Measurements from ENCODE around the gene CERS1. TPM values are rescaled to one million over a fixed set of nuclear protein-coding genes. Genes with fewer than 3 reads are reported as not detected.

Gene CERS1
- total RNA-seq, 1 experiment from 2014 or later, result 0.96 TPM

DNA sequence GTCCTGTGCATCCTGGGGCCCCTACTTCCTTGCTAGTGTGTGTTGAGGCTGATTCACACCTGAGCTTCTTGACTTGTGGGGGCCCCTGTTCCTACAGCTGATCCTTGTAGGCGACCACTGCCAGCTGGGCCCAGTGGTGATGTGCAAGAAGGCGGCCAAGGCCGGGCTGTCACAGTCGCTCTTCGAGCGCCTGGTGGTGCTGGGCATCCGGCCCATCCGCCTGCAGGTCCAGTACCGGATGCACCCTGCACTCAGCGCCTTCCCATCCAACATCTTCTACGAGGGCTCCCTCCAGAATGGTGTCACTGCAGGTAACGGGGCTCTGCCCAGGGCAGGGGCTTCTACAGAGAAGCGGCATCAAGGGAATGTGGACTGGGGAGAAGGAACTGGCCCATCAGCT is 38.7 kb downstream of the CERS1 start:
- Histone ChIP-seq H3K79me2 (ENCODE audit: insufficient read depth, low read length) (peaks cover 56% of the 10 kb centered on the region; the same call in 1 of the 2 replicates), H3K36me3 (ENCODE audit: control insufficient read depth in 1 of 2, insufficient read depth in 2 of 2, low read length in 2 of 2) (peaks cover 68 to 81% of the 10 kb centered on the region in 2 experiments), H2AFZ (ENCODE audit: low read depth, low read length, poor library complexity, severe bottlenecking) (no peak overlapping the region), H4K20me1 (ENCODE audit: insufficient read depth) (no peaks in the 10 kb centered on the region), H3K4me1 (ENCODE audit: control insufficient read depth in 1 of 2, insufficient read depth in 2 of 2, low read length in 2 of 2) (no peaks in the 10 kb centered on the region; a peak in 1 of 4 replicates), H3K9me3 (ENCODE audit: control insufficient read depth in 1 of 2, insufficient read depth in 1 of 2, low read depth in 1 of 2, low read length in 2 of 2) (no peaks in the 10 kb centered on the region), H3K9ac (ENCODE audit: low read length) (no peak overlapping the region), H3K27ac (ENCODE audit: low read depth, low read length) (no peak overlapping the region), H3K4me3 (replicated peaks in 1 of 2; ENCODE audit: low read depth in 1 of 2, low read length in 2 of 2) (no peak overlapping the region), H3K9me2 (ENCODE audit: insufficient read depth) (no peaks in the 10 kb centered on the region), H3K27me3 (ENCODE audit: insufficient read depth, low read length) (no peaks in the 10 kb centered on the region), H3K4me2 (ENCODE audit: low read length) (no peak overlapping the region)
- no TSS peak for BruUV-seq (replicated peaks)
- intact Hi-C loops (cut with micrococcal nuclease), result no loop called here
- DNase-seq (ENCODE audit: low read depth, low spot score) (no peak), ATAC-seq (no peak)
- TF ChIP-seq FOSL1 (IDR thresholded peaks at IDR 0.05; ENCODE audit: low read depth) (no peak), POLR2AphosphoS5 (IDR thresholded peaks at IDR 0.05; ENCODE audit: low read depth, low read length) (no peak), EGR1 (IDR thresholded peaks at IDR 0.05; ENCODE audit: low read depth) (no peak), EZH2 (IDR thresholded peaks at IDR 0.05) (no peak), ZFX (IDR thresholded peaks at IDR 0.05) (no peak), YY1 (IDR thresholded peaks at IDR 0.05; ENCODE audit: extremely low read depth, insufficient replicate concordance, low read depth, low read length) (no peak), SRF (IDR thresholded peaks at IDR 0.05; ENCODE audit: low read depth) (no peak), CEBPB (IDR thresholded peaks at IDR 0.05; ENCODE audit: low read depth) (no peak), EZH2phosphoT487 (IDR thresholded peaks at IDR 0.05; ENCODE audit: borderline replicate concordance) (no peak), SP1 (IDR thresholded peaks at IDR 0.05; ENCODE audit: low read depth) (no peak), ELF1 (IDR thresholded peaks at IDR 0.05; ENCODE audit: borderline replicate concordance, low read depth) (no peak), POLR2A (IDR thresholded peaks at IDR 0.05; ENCODE audit: borderline replicate concordance, extremely low read depth, insufficient read depth, insufficient read length) (no peak), ZNF274 (IDR thresholded peaks at IDR 0.05; ENCODE audit: low read depth, low read length) (no peak)
- TF ChIP-seq, protein P1, sequence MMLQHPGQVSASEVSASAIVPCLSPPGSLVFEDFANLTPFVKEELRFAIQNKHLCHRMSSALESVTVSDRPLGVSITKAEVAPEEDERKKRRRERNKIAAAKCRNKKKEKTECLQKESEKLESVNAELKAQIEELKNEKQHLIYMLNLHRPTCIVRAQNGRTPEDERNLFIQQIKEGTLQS (IDR thresholded peaks at IDR 0.05), result no peak
- TF ChIP-seq, protein P2, sequence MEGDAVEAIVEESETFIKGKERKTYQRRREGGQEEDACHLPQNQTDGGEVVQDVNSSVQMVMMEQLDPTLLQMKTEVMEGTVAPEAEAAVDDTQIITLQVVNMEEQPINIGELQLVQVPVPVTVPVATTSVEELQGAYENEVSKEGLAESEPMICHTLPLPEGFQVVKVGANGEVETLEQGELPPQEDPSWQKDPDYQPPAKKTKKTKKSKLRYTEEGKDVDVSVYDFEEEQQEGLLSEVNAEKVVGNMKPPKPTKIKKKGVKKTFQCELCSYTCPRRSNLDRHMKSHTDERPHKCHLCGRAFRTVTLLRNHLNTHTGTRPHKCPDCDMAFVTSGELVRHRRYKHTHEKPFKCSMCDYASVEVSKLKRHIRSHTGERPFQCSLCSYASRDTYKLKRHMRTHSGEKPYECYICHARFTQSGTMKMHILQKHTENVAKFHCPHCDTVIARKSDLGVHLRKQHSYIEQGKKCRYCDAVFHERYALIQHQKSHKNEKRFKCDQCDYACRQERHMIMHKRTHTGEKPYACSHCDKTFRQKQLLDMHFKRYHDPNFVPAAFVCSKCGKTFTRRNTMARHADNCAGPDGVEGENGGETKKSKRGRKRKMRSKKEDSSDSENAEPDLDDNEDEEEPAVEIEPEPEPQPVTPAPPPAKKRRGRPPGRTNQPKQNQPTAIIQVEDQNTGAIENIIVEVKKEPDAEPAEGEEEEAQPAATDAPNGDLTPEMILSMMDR (IDR thresholded peaks at IDR 0.05 in 2 of 3, conservative IDR thresholded peaks at IDR 0.05 in 1 of 3; ENCODE audit: borderline replicate concordance in 1 of 3, insufficient read depth in 1 of 3, low read depth in 2 of 3, low read length in 2 of 3), result no peak
- TF ChIP-seq, protein P3, sequence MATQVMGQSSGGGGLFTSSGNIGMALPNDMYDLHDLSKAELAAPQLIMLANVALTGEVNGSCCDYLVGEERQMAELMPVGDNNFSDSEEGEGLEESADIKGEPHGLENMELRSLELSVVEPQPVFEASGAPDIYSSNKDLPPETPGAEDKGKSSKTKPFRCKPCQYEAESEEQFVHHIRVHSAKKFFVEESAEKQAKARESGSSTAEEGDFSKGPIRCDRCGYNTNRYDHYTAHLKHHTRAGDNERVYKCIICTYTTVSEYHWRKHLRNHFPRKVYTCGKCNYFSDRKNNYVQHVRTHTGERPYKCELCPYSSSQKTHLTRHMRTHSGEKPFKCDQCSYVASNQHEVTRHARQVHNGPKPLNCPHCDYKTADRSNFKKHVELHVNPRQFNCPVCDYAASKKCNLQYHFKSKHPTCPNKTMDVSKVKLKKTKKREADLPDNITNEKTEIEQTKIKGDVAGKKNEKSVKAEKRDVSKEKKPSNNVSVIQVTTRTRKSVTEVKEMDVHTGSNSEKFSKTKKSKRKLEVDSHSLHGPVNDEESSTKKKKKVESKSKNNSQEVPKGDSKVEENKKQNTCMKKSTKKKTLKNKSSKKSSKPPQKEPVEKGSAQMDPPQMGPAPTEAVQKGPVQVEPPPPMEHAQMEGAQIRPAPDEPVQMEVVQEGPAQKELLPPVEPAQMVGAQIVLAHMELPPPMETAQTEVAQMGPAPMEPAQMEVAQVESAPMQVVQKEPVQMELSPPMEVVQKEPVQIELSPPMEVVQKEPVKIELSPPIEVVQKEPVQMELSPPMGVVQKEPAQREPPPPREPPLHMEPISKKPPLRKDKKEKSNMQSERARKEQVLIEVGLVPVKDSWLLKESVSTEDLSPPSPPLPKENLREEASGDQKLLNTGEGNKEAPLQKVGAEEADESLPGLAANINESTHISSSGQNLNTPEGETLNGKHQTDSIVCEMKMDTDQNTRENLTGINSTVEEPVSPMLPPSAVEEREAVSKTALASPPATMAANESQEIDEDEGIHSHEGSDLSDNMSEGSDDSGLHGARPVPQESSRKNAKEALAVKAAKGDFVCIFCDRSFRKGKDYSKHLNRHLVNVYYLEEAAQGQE (IDR thresholded peaks at IDR 0.05; ENCODE audit: low read depth), result no peak
- POLR2A ChIA-PET, result no interaction called here
- RAD21 ChIA-PET (ENCODE audit: low non-redundant PET in 1 of 2, low total read pairs in 2 of 2, uncharacterized antibody in 2 of 2, unreplicated experiment in 2 of 2), result no interaction called here
- CTCF ChIA-PET, result no interaction called here

Data from HCT116 (cell line).